Right ventricle myocardium superior (tissue), 1 donor: Measurements from ENCODE around the gene OR51T1. TPM values are rescaled to one million over a fixed set of nuclear protein-coding genes. Genes with fewer than 3 reads are reported as not detected.

Experiments used
- ATAC-seq: fragments of 200-7000 bp; cut with Tn5 transposase; one replicate; pipeline ENCODE4 v1.9.1; 2020; ENCODE audit warnings: mild to moderate bottlenecking; ENCODE audit not compliant: poor library complexity
- DNase-seq: peaks from one replicate; pipeline ENCODE4 v3.0.0-alpha.2; 2020
- intact Hi-C: fragments of 100-400 bp; cut with DNase I; formaldehyde crosslinking; loops from one replicate; pipeline ENCODE4 v1.11.2; 2022
- total RNA-seq: library from RNA; stranded (reverse); fragmentation: NEBNext Ultra II Directional; extraction: Animal tissue kit (Norgen Biotek cat#: 25700); gene quantifications from one replicate; pipeline ENCODE4 v1.2.1, GENCODE V29; 2021
- donor health status: DM: no; HTN: yes; CAD: no; lungs with severe emphysema.

OR51T1 gene
- total RNA-seq, 1 donor from 2014 or later, result not detected

DNA sequence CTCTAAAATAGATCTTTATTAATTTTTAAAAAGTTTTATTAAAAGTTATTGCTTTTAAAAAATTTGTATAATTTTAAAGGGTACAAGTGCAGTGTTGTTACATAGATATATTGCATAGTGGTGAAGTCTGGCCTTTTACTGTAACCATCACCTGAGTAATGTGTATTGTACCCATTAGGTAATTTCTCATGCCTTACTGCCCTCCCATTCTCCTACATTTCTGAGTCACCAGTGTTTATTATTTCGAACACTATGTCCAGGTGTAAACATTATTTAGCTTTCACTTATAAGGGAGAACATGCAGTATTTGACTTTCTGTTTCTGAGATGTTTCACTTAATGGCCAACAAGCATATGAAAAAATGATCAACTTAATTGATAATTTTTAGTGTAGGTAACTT lies 40.1 kb downstream of the OR51T1 start:
- DNase-seq (no peak), ATAC-seq (no peak)
- intact Hi-C loops, result no loop called here

DNA sequence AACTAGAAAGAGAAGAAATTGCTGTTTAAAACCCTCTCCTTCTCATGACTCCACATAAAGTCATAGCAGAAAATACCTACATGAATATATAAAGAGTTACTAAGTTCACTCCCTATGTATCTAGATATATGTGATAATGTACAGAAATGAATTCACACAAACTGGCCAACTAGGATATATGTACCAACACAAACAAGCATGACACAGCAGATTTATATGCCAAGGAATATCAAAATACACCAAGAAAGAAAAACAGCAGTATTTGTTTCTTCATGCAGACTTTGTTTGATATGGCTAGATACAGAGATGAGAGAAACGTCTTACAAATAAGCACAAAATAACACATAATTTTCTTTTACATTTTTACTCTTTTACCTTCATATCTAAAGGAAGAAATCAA lies 40.6 kb downstream of the OR51T1 start:
- no peak for DNase-seq
- no peak for ATAC-seq
- intact Hi-C loops, result no loop called here

DNA sequence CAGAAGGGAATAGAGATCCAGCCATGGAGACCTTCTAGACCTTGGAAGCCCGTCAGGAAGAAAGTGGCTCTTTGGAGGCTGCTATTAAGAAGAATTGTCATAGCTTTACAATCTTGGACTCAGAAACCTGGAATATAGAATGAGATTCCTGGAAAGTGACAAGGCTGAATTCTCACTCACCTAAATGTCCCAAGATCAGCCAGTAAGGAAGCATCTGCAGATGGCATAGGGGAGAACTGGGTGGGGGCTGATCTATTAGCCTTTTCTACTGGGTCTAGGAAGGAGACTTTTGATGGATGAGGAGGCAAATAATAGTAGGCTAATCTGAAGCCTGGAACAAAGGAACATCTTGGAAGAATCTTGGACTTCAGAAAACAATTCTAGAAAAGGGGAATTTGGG lies 42.5 kb downstream of the OR51T1 start, which contains the start of gene OR51G1:
Gene OR51G1, minus strand, starts transcription at position 101 of the 400 bp plus-strand sequence. Its CDS starts 0 bp downstream, at position 101.
- DNase-seq (no peak), ATAC-seq (no peak)
- intact Hi-C loops, result no loop called here

DNA sequence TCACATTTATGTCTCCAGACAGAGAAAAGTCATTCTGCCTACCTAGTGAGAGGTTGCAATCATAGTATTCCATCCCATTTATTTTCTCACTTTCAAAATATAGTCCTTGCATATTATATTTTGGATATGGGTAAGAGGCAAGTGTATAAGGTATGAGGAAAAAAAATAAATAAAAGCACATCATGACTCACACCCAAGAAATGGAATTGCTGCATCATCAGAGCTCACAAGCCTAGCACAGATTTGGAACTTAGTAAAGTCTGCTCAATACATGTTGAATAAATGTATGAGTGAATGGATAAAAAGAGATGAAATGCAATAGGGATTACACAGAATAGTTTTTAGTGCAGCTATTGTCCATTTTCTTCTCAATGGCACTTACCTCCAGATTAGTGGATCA lies 44.9 kb downstream of the OR51T1 start:
- DNase-seq (no peak), ATAC-seq (no peak)
- intact Hi-C loops, result no loop called here

Other genes starting within 250 kb of the OR51T1 start
- not detected for gene OR51D1, start 244.4 kb upstream of the OR51T1 start, total RNA-seq
- 1.4 TPM for gene OR51E1, start 237.9 kb upstream of the OR51T1 start, total RNA-seq
- 0.13 TPM for gene OR51E2, start 184.0 kb upstream of the OR51T1 start, total RNA-seq
- not detected for gene MMP26, start 177.1 kb upstream of the OR51T1 start, total RNA-seq
- gene OR51F1, start 112.0 kb upstream of the OR51T1 start, total RNA-seq, result not detected
- not detected for gene OR52R1, start 77.5 kb upstream of the OR51T1 start, total RNA-seq
- gene OR51F2, start 60.6 kb upstream of the OR51T1 start, total RNA-seq, result not detected
- gene OR51S1, start 32.7 kb upstream of the OR51T1 start, total RNA-seq, result not detected
- not detected for gene OR51A7, start 21.9 kb downstream of the OR51T1 start, total RNA-seq
- not detected for gene OR51G2, start 37.5 kb downstream of the OR51T1 start, total RNA-seq
- not detected for gene OR51G1, start 42.4 kb downstream of the OR51T1 start, total RNA-seq
- not detected for gene OR51A4, start 65.7 kb downstream of the OR51T1 start, total RNA-seq
- gene OR51A2, start 73.8 kb downstream of the OR51T1 start, total RNA-seq, result not detected
- not detected for gene OR51L1, start 113.0 kb downstream of the OR51T1 start, total RNA-seq
- gene OR52J3, start 164.6 kb downstream of the OR51T1 start, total RNA-seq, result not detected
- gene OR52E2, start 177.7 kb downstream of the OR51T1 start, total RNA-seq, result not detected
- gene OR52E1, start 187.7 kb downstream of the OR51T1 start, total RNA-seq, result not detected